Skin epidermis (tissue), 12 donors: ENCODE data around the gene MAN1A1.

Experiments used
- H3K27ac ChIP-seq, 21 experiments: fragments of 200-600 bp; sonication (generic) in 11 of 21; one replicate each; pipeline ENCODE4 v1.5.0; 2020; ENCODE audit warnings: mild to moderate bottlenecking in 3 of 21, inconsistent platforms in 2 of 21, moderate library complexity in 2 of 21
- H3K4me3 ChIP-seq, 7 experiments: fragments of 200-600 bp; sonication (generic) in 2 of 7; one replicate each; pipeline ENCODE4 v1.5.0; 2020; ENCODE audit warnings: inconsistent platforms in 2 of 7, mild to moderate bottlenecking in 2 of 7, moderate library complexity in 1 of 7

The MAN1A1 gene

DNA sequence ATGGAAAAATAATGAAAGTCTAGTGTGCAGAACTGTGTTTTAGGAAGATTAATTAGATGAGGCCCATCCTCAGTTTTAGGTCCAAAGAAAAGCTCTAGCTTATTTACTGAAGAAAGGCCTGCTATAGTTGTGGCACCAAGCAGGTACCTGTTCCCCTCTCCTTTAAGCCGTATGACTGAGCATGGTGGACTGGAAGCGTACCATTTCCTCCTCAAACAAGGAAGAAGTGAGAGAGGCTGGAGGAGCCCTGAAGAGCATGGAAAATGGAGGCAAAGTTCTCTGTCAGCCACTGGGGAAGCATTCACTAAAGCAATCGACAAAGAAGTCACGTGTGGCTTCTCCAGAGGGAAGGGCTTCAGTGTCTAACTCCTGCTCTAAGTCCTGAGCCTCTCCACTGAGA, 100.2 kb downstream of the MAN1A1 start:
- Histone ChIP-seq H3K27ac (no peak overlapping the region), H3K4me3 (no peak overlapping the region)

DNA sequence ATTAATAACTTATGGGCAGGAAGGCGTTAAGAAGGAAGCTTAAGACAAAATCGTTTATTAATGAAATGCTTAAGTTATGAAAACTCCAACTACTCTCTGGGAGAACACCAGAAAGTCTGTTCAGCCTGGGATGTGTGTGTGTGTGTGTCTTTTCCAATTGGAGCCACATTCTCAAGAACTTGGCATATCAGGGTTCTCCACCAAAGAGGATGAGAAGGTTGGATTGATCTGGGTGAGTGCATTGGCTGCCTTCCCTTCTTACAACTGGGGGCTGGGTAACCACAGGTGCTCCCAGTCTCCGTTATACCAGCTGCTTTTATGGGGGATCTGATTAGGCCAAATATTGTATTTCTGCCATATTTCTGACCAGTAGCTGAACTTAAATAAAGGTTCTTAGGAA, 102.1 kb downstream of the MAN1A1 start:
- no peak overlapping the region for H3K27ac ChIP-seq
- H3K4me3 ChIP-seq, result no peak overlapping the region

DNA sequence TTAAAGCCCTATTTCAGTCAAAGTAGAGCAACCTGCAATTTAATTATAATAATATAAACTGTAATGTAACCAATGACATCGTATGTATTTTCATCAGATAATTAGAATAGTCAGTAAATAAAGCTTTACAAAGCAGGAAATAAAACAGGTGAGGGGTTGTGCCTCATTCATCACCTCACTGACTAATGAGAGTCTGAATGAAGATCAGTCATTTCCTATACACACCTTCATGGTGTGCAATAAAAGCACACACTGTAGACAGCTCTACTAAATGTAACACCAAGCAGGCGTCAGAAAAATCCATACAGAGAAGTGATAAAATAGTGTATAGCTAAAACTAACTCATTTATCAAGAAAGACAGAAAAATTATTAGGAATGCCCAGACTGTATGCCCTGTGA, 105.9 kb downstream of the MAN1A1 start:
- Histone ChIP-seq H3K4me3 (no peak overlapping the region), H3K27ac (no peak overlapping the region)

DNA sequence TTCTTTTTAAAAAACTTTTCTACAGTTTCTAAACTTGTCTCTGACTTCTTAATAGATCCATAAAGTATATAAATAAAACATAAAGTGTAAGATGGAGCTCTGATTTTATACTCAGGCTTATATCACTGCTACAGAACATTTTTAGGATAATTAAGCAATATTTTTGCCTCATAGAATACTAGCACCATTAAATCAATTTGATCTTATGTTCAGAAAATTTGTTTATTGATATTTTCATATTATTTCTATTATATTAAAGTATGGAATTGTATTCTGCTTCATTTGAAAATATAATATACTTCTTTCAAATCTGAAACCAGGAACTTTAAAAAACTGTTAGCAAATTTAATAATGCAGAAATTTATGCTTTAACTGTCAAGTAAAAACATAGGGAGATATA, 106.5 kb downstream of the MAN1A1 start:
- Histone ChIP-seq H3K4me3 (no peak overlapping the region), H3K27ac (no peak overlapping the region)

DNA sequence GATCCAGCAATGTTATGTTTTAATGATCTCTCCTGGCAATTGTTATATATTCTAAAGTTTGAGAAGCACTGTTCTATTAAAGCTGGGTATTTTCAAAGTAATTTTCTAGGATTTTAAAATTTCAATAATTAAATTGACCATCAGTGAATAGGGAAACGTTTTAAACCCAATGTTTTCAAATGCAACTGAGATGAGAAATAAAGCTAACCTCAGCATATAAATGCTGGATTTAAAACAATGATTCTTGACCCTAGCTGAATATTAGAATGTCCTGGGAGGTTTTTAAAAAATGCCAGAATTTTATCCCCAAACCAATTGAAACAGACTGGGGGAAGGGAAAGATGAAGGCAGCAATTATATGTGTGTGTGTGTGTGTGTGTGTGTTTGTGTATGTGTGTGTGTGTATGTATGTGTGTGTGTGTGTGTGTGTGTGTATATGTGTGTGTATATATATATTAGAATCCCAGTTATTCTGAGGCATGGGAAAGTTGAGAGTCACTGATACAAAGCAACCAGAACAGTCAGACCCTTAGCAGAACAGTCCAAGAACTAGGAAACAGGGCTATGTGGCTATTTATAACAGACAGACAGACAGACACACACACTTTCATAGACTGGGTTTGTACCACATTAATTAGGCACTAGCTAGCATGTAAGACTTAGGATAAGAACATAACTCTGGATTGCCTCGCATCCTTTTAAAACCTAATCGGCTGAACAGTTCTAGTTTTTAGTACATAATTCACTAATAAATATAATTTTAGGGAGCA, 107.8 kb downstream of the MAN1A1 start:
- Histone ChIP-seq H3K27ac (no peak overlapping the region), H3K4me3 (no peak overlapping the region)

DNA sequence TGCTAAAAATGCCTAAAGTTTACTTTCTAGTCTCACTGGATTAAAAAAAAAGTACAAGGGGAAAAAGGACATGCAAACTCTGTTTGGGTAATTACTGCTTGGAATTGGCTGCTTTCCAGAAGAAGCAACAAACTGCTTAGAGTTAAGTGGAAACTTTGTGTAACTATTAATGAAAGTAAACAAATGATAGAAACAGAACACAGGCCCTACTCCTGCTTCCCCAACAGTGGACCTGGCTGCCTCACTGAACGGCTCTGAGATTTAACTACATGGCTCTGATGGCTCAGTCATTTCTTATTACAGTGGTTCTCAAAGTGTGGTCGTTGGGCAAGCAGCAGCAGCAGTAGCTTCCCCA, 108.5 kb downstream of the MAN1A1 start:
- H3K27ac ChIP-seq, result peak overlapping the region in 2 of 21 experiments; percentile 10 to 14
- no peak overlapping the region for H3K4me3 ChIP-seq

DNA sequence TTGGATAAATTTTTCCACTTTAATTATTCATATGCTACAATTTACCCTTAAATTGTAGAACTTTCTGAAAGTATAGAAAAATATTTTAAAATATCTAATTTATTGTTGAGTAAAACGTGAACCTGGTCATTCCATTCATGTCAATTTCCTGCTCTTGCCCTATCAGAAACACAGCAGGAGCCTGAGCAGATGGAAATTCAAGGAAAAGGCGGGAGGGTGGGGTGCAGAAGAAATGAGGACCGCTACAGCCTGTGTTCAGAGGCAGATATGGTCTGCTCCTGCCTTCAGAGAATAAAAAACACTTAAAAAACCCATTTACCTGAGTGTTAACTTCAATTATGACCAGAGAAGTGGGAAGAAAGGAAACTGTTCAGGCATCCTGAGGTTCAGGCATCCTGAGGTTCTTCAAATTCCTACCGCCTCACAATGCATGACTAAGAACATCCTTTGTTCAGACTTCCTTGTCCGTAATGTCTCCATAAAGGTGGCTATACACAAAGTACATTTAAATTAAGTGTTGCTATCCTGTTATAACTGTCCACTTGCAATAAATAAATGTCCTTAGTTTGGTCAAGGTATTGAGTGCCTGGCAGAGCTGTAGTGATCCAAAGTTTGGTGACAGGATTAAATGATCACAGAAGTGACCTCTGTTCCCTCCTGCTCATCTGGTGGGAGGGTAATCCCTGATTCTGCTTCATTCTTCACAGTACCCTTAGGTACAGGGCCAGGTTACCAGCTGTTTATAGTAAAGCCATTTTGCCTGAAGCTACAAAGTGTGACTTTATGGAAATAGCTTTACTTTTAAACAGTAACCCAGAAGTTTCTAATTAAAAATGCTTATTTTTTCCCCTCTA, 109.1 kb downstream of the MAN1A1 start:
- H3K4me3 ChIP-seq, result no peak overlapping the region
- peak overlapping the region in 2 of 21 experiments; percentile 10 to 14 for H3K27ac ChIP-seq

DNA sequence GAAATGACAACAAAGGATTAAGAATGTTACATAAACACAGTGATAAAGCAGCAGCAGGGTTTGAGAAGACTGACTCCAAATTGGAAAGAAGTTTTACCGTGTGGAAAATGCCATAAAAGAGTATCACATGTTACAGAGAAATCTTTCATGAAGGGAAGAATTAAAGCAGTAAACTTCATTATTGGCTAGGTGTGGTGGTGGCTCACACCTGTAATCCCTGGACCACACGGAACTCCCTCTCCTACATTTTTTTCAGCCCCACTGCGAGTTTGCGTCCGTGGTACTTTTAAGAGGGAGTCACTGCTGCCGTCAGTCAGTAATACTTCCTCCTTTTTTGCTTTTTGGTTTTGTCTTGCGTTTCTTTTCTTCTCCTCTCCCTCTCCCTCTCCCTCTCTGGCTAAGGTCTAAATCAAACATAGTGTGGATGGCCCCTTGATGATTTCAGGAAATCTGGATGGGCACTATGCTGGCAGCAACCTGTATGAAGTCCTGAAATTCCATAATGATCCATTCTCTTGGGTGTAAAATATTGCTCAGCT, 112.3 kb downstream of the MAN1A1 start:
- H3K27ac ChIP-seq, result no peak overlapping the region
- H3K4me3 ChIP-seq, result no peak overlapping the region

DNA sequence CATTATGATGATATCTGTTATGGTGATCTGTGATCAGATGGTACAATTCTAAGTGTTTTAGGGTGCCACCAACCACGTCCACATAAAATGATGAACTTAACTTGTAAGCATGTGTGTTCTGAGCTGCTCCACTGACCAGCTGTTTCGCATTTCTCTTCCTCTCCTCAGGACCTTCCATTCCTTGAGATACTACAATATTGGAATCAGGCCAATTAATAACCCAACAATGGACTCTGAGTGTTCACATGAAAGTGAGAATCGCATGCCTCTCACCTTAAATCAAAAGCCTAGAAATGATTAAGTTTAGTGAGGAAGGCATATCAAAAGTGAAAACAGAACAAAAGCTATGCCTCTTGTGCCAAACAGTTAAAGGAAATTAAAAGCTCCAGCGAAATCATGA, 114.6 kb downstream of the MAN1A1 start:
- Histone ChIP-seq H3K4me3 (no peak overlapping the region), H3K27ac (no peak overlapping the region)

DNA sequence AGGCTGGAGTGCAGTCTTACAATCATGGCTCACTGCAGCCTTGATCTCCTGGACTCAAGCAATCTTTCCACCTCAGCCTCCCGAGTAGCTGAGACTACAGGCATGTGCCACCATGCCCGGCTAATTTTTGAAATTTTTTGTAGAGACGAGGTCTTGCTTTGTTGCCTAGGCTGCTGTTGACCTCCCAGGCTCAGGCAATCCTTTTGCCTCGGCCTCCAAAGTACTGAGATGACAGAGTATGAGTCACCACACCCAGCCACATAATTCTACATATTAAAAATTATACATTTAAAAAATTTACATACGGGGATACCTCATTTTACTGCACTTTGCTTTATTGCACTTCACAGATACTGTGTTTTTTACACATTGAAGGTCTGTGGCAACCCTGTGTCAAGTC, 115.1 kb downstream of the MAN1A1 start:
- Histone ChIP-seq H3K27ac (no peak overlapping the region), H3K4me3 (no peak overlapping the region)

DNA sequence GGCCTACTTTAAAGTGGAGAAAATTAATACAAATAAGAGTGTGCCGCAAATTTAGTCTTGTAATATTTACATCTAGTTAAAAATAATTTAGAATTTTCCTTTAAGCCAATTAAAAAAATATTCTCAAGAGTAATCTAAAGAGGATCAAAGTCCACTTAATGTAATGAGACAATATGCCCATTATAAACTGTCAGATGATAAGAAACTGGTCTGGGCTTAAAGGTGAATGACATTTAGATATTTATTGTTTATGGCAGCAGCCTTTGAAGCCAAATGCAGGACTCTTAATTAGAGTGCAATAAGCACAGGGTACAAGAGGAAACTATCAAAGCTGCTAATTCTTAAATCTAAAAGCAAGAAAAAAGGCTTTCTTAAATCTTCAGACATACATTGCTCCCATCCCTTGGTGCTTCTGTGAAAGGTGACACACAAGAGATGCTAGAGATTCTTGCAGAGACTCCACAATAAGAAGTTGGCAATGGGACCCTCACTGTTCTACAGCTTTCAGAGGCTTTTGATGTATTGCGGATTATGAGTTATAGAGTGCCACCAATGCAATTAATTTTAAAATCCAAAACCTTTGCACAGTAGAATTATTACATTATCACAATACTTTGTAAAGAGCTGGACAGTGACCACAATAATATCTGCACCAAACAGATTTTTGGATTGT, 116.1 kb downstream of the MAN1A1 start:
- H3K4me3 ChIP-seq, result no peak overlapping the region
- H3K27ac ChIP-seq, result no peak overlapping the region

DNA sequence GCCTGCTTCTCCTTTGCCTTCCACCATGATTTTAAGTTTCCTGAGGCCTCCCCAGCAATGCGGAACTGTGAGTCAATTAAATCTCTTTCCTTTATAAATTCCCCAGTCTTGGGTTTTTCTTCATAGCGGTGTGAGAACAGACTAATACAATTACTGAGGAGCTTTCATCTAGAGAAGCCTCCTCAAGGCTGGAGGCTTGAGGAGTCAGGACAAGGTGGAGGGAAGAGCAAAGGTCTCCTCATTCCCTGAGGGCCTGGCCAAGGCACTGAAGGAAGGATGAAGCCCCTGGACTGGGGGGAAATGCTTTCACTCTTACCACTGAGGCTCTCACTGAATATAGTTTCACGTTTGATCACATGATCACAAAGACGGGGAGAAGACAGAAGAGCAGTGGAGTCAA, 118.2 kb downstream of the MAN1A1 start:
- Histone ChIP-seq H3K27ac (no peak overlapping the region), H3K4me3 (no peak overlapping the region)

DNA sequence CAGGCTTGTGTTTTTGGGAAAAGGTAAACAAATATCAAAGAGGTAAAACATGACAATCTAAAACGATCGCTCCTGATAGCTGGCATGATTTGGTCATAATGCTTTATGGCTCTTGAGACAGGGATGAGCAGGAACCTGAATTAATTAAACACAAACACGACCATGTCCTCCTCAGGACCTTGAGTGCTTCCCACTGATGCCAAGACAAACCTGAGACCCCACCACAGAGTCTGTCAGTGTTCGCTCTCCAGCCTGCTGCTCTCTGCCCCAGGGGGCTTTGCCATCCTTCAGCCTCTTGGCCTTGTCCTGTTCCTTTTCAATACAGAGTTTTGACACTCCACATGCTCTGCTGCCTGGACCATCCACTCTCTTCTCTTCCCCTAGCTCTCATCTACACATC, 119.4 kb downstream of the MAN1A1 start:
- no peak overlapping the region for H3K27ac ChIP-seq
- no peak overlapping the region for H3K4me3 ChIP-seq

DNA sequence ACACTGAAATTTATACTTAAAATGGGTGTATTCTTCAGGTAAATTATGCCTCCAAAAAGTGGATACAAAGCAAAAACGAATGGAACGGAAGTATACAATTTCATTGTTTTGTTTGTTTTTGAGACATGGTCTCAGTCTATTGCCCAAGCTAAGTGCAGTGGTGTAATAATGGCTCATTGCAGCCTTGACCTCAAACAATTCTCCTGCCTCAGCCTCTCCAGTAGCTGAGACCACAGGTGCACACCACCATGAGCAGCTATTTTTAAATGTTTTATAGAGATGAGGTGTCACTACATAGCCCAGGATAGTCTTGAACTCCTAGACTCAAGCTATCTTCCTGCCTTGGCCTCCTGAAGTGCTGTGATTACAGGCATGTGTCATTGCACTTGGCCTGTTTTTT, 122.2 kb downstream of the MAN1A1 start:
- H3K4me3 ChIP-seq, result no peak overlapping the region
- H3K27ac ChIP-seq, result no peak overlapping the region

DNA sequence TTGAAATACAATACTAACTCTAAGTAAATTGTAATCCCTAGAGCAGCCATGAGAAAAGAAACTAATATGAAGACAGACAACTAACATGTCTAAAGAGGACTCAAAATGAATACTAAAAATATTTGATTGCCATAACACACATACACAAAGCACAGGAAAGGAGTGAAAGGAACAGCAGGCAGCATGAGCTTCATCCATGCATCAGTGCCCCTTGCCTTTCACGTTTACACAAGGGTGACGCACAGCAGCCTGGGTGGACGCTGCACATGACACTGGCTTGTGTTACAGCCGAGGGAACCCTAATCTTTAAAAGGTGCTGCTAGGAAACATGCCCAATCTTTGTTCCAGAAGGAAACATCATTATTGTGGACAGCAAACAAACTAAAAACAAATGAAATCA, 123.5 kb downstream of the MAN1A1 start:
- no peak overlapping the region for H3K27ac ChIP-seq
- H3K4me3 ChIP-seq, result no peak overlapping the region

DNA sequence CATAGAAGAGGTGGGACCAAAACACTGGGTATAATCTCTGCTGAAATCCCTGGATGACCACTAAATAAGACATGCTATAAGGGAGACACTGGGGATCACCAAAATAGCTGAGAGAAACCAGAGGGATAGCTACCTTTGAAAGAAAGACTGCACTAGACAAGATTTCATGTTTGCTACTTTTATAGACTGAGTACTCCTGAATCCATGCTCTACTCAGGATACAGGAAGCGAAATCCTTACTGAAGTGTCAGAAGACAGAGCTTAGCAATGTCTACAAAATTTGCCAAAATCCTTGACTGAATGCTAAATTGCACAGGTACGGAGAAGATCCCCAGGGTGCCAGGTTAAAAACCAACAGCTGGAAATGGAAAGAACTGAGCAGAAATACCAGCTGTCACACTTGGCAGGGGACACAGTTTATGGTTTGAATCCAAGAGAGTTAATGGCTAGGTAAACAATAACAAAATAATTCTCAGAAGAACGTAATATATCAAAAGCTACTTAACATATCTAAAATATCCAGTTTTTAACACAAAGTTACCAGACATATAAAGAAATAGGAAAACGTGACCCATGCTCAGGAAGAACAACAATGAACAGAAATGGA, 125.4 kb downstream of the MAN1A1 start:
- Histone ChIP-seq H3K27ac (no peak overlapping the region), H3K4me3 (no peak overlapping the region)

DNA sequence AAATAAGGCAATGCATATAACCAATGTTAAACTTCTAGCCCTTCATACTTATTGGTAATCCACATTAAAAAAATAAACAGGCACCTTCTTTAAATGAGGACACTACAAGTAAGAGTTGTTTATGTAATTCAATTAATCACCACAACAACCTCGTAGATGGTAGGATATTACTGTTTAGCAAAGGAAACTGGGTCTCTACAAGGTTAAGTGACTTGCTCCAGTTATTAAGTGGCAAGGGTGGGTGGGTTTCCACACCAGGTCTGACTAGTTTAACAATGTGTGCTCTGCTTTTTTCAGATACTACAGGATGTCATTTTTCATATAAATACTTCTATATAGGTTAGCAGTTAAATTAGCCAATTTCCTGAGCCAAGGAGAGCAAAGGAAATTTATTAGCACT, 129.1 kb downstream of the MAN1A1 start:
- no peak overlapping the region for H3K4me3 ChIP-seq
- H3K27ac ChIP-seq, result no peak overlapping the region

DNA sequence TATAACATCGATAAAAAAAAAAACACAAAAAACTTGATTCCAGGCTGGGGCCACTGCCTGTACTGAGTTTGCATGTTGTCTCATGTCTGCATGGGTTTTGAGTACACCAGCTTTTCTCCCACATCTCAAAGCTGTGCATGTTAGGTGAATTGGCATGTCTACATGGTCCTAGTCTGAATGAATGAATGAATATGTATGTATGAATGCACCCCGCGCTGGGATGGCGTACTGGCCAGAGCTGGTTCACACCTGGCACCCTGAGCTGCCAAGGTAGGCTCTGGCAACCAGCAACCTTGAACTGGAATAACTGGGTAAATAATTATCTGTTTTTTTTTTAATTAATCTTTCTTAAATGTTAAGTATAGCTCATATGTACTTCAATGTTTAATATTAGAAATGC, 131.0 kb downstream of the MAN1A1 start:
- Histone ChIP-seq H3K4me3 (no peak overlapping the region), H3K27ac (no peak overlapping the region)

DNA sequence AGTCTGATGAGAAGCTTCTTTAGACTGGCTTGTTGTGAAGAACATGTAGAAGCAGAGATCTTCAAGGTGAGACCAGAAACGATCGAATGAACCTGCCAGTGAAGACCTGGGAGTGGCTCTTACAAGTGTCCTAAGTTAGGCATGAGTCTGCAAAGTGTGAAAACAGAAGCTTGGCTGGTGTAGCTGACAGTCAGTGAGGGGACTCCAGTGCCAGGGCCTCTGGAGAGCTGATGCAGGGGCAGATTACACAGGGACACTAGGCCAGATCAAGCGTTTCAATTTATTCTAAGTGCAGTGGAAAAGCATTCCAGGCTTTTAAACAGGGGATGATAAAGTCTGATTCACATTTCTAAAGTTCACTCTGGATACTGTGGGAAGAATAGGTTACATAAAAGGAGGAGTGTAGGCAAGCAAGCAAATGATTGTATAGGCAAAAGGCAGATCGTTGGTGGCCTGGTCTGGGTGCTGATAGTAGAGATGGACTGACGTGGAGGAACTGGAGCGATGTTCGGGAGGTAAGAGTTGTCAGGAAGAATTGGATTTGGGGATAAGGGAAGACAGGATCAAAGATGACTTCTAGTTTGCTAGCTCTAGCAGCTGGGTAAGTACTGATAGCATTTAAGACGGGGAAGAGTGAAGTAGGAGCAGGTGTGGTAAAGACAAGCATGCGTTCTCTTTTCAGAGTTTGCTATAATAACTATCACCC, 133.5 kb downstream of the MAN1A1 start:
- H3K4me3 ChIP-seq, result no peak overlapping the region
- H3K27ac ChIP-seq, result no peak overlapping the region

DNA sequence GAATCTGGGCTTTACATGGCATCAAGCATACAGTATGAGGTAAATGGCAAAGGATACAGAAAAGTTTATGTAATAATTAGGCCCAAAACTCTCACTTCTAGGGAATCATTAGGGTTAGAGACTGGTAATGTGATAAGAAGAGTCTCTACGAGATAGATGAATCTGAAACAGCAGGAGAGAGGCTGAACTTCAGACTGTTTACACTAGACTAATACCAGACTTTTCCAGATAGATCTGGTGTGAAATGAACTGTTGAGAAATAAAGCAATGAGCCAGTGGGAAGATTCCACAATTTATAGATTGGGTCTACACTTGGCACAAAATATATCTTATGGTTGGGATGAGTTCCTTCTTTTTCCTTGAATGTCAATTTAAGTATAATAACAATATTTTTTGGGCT, 134.3 kb downstream of the MAN1A1 start:
- no peak overlapping the region for H3K4me3 ChIP-seq

More for the DNA sequence above, 134.3 kb downstream of the MAN1A1 start:
- H3K27ac ChIP-seq, result no peak overlapping the region
